ENCODE results near the gene UNG.

The UNG gene

DNA sequence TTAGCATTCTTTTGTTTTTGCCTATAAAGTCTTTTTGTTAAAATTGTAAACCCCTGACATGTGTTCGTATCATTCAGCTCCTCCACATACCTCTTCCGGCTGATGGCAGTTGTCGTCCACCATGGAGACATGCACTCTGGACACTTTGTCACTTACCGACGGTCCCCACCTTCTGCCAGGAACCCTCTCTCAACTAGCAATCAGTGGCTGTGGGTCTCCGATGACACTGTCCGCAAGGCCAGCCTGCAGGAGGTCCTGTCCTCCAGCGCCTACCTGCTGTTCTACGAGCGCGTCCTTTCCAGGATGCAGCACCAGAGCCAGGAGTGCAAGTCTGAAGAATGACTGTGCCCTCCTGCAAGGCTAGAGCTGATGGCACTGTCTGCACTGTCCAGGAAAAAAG lies 11.8 kb upstream of the UNG start:
- ChIA-PET CTCF (no interaction called here), POLR2A (no interaction called here)
- no peak overlapping the region for H3K4me3 ChIP-seq (ENCODE audit: low read depth, low read length)
- no peak for TF ChIP-seq CTCF (IDR thresholded peaks at IDR 0.05; ENCODE audit: insufficient read depth, low read length, missing control alignments)
- DNase-seq (ENCODE audit: low read depth, low spot score) = no peak

DNA sequence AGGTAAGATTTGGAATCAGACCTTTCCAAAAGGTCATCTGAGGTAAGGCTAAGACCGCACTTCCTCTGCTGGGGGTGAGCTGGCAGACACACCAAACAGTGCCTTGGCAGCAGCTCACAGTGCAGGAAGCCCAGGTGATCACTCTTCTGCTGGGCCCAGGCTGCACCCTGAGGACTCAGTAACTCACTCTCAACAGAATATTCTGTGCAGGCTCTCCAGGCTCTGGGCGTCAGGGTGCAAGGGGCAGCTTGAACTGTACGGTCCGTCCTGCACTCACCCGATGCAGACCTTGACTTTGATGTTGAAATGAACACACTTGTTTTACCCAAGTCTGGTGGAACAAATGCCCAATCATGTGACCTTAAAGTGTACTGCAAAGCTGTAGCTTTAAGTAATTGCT lies 10.1 kb upstream of the UNG start:
- POLR2A ChIA-PET = no interaction called here
- DNase-seq (ENCODE audit: low read depth, low spot score) = no peak
- no peak overlapping the region for H3K4me3 ChIP-seq (ENCODE audit: low read depth, low read length)
- CTCF ChIA-PET = interaction anchor here (0.6 to 3.0 kb wide), 9 partner anchors 8 to 523 kb away, joined by 3 to 9 read pairs (median 5); no protein-coding TSS in a partner anchor
- no peak for TF ChIP-seq CTCF (IDR thresholded peaks at IDR 0.05; ENCODE audit: insufficient read depth, low read length, missing control alignments)

GRCh38 chr12:109088818-109089217 lies 8.6 kb upstream of the UNG start:
- no peak for DNase-seq (ENCODE audit: low read depth, low spot score)
- POLR2A ChIA-PET = no interaction called here

GRCh38 chr12:109089683-109090082 lies 7.7 kb upstream of the UNG start:
- DNase-seq (ENCODE audit: low read depth, low spot score) = no peak
- TF ChIP-seq CTCF (IDR thresholded peaks at IDR 0.05; ENCODE audit: insufficient read depth, low read length, missing control alignments) = no peak
- ChIA-PET CTCF (interaction anchor here (1.1 kb wide), 1 partner anchor 525 kb away, joined by 3 read pairs; no protein-coding TSS in a partner anchor), POLR2A (no interaction called here)
- no peak overlapping the region for H3K4me3 ChIP-seq (ENCODE audit: low read depth, low read length)

More at GRCh38 chr12:109088818-109089217, 8.6 kb upstream of the UNG start:
- CTCF ChIA-PET = interaction anchor here (1.1 to 3.0 kb wide), 4 partner anchors 23 to 524 kb away, joined by 3 to 9 read pairs (median 4); no protein-coding TSS in a partner anchor
- TF ChIP-seq CTCF (IDR thresholded peaks at IDR 0.05; ENCODE audit: insufficient read depth, low read length, missing control alignments) = no peak
- H3K4me3 ChIP-seq (ENCODE audit: low read depth, low read length) = no peak overlapping the region

DNA sequence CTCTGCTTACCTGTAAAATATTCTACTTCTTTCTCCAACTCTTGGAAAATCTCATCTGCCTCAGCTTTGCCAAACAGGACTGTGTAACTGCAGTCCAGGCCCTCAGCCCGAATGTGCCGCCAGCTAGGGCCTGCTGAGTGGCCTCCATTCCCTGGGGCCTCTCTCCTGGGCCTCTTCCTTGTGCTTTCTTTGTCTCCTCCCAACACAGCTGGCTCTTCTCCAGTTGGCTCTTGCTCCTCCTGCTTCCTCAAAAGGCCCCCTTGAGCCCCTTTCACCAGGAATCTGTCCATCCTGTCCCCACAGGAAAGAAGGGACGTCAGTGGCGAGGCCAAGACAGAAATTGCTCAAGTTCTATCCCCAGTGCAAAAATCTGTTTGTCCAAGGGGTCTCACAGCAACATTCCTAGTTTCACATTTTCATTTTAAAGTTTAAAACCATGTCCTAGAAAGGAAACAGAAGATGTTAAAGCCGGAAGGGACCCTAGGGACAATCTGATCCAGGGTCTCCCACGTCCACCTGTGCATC lies 4.8 kb upstream of the UNG start:
- no peak for DNase-seq (ENCODE audit: low read depth, low spot score)
- CTCF ChIA-PET = interaction anchor here (0.6 to 3.3 kb wide), 25 partner anchors 10 to 575 kb away, joined by 3 to 29 read pairs (median 4); partner anchors contain the start of gene ISCU

More for the DNA sequence above, 4.8 kb upstream of the UNG start:
- POLR2A ChIA-PET = interaction anchor here (1.0 to 1.1 kb wide), 2 partner anchors 474 to 530 kb away, joined by 3 to 4 read pairs; partner anchors contain the start of gene ISCU
- TF ChIP-seq CTCF (IDR thresholded peaks at IDR 0.05; ENCODE audit: insufficient read depth, low read length, missing control alignments) = no peak
- peak overlapping the region; percentile 78 for H3K4me3 ChIP-seq (ENCODE audit: low read depth, low read length)
